ENCODE measurements around the gene FIGNL2.

DNA sequence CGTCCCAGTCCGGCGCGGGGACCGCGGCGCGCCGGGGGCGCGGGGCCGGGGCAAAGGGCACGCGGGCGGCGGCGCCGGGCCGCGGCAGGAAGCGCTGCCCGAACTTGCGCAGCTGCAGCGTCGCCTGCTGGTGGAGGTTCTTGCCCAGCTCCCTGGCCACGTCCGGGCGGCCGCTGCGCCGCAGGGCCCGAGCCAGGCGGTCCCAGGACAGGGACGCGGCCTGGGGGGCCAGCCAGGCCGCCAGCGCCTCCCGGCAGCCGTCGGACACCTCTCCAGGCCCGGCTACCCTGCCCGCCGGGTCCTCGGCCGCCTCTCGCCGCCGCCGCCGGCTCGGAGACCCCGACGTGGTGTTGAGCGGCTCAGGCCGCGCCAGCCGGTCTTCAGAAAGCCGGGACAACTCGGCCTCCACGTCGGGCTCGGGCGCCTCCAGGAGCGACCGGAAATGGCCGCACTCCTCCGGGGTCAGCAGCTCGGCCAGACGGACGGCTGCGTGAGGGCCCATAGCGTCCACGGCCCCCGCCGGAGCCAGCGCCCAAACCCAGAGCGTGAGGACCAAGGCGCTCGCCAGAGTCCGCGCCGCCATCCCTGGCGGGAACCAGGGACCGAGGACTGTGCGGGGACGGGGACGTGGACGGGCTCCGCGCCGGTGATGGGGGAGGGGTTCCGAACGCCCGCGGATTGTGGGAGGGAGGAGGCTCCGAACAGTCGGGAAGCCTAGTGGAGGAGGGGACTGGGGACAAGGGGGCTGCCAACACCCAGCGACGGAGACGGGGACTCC lies 34.0 kb downstream of the FIGNL2 start:
- TF ChIP-seq, protein P1, sequence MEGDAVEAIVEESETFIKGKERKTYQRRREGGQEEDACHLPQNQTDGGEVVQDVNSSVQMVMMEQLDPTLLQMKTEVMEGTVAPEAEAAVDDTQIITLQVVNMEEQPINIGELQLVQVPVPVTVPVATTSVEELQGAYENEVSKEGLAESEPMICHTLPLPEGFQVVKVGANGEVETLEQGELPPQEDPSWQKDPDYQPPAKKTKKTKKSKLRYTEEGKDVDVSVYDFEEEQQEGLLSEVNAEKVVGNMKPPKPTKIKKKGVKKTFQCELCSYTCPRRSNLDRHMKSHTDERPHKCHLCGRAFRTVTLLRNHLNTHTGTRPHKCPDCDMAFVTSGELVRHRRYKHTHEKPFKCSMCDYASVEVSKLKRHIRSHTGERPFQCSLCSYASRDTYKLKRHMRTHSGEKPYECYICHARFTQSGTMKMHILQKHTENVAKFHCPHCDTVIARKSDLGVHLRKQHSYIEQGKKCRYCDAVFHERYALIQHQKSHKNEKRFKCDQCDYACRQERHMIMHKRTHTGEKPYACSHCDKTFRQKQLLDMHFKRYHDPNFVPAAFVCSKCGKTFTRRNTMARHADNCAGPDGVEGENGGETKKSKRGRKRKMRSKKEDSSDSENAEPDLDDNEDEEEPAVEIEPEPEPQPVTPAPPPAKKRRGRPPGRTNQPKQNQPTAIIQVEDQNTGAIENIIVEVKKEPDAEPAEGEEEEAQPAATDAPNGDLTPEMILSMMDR (conservative IDR thresholded peaks at IDR 0.05 in 1 of 2, IDR thresholded peaks at IDR 0.05 in 1 of 2; ENCODE audit: low read depth in 1 of 2, low read length in 2 of 2) = peak; percentile 45 to 53
- TF ChIP-seq EZH2 (IDR thresholded peaks at IDR 0.05; ENCODE audit: low read length, missing control alignments) = no peak
